Astrocyte of the spinal cord (primary cell): Measurements from ENCODE around the gene ATXN1.
A peak's percentile ranks its signal among the peaks of the same experiment; 100 is the strongest.

Experiments
- DNase-seq: peaks from one replicate; pipeline ENCODE4 v3.0.0; 2011; ENCODE audit warnings: low read depth, low spot score
- H3K4me3 ChIP-seq: 2 replicates; pipeline ENCODE4 v1.5.1; 2011; ENCODE audit warnings: low read depth, mild to moderate bottlenecking, low read length, moderate library complexity
- CTCF ChIP-seq: IDR thresholded peaks from 2 replicates; pipeline ENCODE4 v1.5.1; 2012; ENCODE audit warnings: low read depth, mild to moderate bottlenecking, low read length, inconsistent platforms
- in situ Hi-C: cut with HindIII; loops from 2 replicates; pipeline ENCODE4 v1.10.0; 2017; ENCODE audit warnings: low sequenced_read_pairs

The ATXN1 gene

GRCh38 chr6:16751251-16751946 lies 9.9 kb downstream of the ATXN1 start:
- in situ Hi-C loops = no loop called here
- H3K4me3 ChIP-seq = no peak overlapping the region
- no peak for TF ChIP-seq CTCF
- DNase-seq = peak; percentile 51

- no peak for DNase-seq
- TF ChIP-seq CTCF = no peak
- in situ Hi-C loops = no loop called here
- no peak overlapping the region for H3K4me3 ChIP-seq
Observed at GRCh38 chr6:16750566-16750965, 10.7 kb downstream of the ATXN1 start.

GRCh38 chr6:16749516-16750485 lies 11.5 kb downstream of the ATXN1 start:
- no peak for TF ChIP-seq CTCF
- no peak for DNase-seq
- in situ Hi-C loops = no loop called here
- H3K4me3 ChIP-seq = no peak overlapping the region

GRCh38 chr6:16748025-16748319 lies 13.3 kb downstream of the ATXN1 start:
- in situ Hi-C loops = no loop called here
- DNase-seq = no peak
- no peak overlapping the region for H3K4me3 ChIP-seq
- TF ChIP-seq CTCF = no peak

- in situ Hi-C loops = no loop called here
- H3K4me3 ChIP-seq = no peak overlapping the region
- DNase-seq = peak; percentile 61
- TF ChIP-seq CTCF = no peak
Observed at GRCh38 chr6:16747232-16748024, 13.8 kb downstream of the ATXN1 start.

- no peak for DNase-seq
- no peak for TF ChIP-seq CTCF
- H3K4me3 ChIP-seq = no peak overlapping the region
- in situ Hi-C loops = no loop called here
Observed at GRCh38 chr6:16746812-16747211, 14.4 kb downstream of the ATXN1 start.
